SK-N-SH (cell line): ENCODE measurements around the gene ATL1. TPM values are rescaled to one million over a fixed set of nuclear protein-coding genes. Genes with fewer than 3 reads are reported as not detected.

Experiments
- polyA plus RNA-seq, 3 experiments: library from polyadenylated mRNA; depleted of rRNA; stranded (reverse); fragments of >200 nt; gene quantifications; 2 replicates each; pipeline ENCODE4 v1.2.3, GENCODE V29; 2012
- small RNA-seq, 7 experiments: library from RNA; depleted of rRNA; stranded (forward); fragments of <200 nt; gene quantifications; one replicate each; pipeline ENCODE3, GENCODE V24; 2012

ATL1 gene
- polyA plus RNA-seq, 1 of the 3 experiments (the other 2 are of a cell fraction): 7.3 TPM

Small RNAs within 50 kb of the gene (small RNA-seq; reads per million reads assigned to genes)
- 0 to 0.10 (median 0) reads per million in 7 experiments for gene RN7SL452P
- gene SNRPGP1: 0 reads per million in 7 experiments

Other genes starting within 250 kb of the ATL1 start
- 5.4 and 8.4 TPM in 2 replicates for gene L2HGDH, start 247.9 kb upstream of the ATL1 start, polyA plus RNA-seq (2012; rRNA removed)
- 20.3 and 22.7 TPM in 2 replicates for gene DMAC2L, start 247.8 kb upstream of the ATL1 start, polyA plus RNA-seq (2012; rRNA removed)
- 1.7 and 2.5 TPM in 2 replicates for gene CDKL1, start 163.3 kb upstream of the ATL1 start, polyA plus RNA-seq (2012; rRNA removed)
- 28.1 and 31.8 TPM in 2 replicates for gene MAP4K5, start 27.6 kb upstream of the ATL1 start, polyA plus RNA-seq (2012; rRNA removed)
- gene SAV1, start 108.2 kb downstream of the ATL1 start, polyA plus RNA-seq (2012; rRNA removed): 8.9 and 9.2 TPM in 2 replicates